ENCODE results near the gene CSMD2.

The CSMD2 gene

GRCh38 chr1:33573661-33574060 lies 591.4 kb downstream of the CSMD2 start:
- no peak for DNase-seq

DNA sequence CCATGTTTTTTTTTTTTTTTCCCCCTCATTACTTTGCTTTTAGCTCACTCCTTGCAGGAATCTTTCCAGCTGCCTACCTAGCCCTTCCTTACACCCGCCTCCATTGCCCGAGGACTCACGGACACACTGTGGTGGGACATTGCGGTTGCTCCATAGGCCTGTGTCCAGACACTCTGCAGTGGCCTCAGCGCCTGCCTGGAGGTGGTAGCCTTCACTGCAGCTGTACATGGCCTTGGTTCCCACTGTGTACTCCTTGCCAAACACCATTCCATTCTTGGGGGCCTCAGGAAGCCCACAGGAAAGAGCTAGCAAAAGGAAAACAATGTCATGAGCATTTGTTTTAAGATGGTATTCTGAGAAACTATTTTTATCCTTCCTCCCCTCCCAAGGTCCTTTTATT lies 592.6 kb downstream of the CSMD2 start:
- no peak for DNase-seq

DNA sequence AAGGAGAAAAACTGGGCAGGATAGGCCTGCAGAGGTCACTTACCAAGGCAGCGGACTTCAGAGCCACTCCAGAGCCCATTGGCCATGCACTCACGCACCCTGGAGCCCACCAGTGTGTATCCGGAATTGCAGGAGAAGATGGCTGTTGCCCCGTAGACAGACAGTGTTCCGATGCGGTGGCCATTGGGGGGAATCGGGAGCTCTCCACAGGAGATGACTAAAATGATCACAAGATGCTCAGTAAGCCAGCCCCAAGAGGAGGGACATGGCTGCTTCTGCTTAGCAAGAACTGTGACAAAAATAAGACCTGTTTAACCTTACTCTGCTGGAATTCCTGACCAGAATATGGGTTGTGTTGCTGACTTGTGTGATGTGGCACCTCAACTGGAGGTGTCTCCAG lies 595.7 kb downstream of the CSMD2 start:
- no peak for DNase-seq

DNA sequence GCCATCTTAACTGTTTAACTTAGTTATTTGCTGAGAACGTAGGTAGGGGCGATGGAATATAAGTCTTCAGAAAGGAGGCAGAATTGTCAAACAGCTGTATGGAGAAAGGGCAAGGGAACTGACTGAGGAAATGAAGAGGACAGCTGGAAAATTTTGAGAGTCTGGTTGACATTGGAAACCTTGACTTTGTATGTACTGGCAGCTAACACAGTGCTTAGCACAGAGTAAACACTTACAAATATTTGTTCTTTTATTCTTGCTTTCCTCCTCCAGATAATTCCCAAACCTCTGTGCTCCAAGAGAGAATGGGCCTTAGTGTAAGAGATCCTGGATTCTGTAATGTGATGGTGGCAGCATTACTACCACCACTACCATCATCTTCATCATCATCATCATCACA lies 601.3 kb downstream of the CSMD2 start:
- no peak for DNase-seq

DNA sequence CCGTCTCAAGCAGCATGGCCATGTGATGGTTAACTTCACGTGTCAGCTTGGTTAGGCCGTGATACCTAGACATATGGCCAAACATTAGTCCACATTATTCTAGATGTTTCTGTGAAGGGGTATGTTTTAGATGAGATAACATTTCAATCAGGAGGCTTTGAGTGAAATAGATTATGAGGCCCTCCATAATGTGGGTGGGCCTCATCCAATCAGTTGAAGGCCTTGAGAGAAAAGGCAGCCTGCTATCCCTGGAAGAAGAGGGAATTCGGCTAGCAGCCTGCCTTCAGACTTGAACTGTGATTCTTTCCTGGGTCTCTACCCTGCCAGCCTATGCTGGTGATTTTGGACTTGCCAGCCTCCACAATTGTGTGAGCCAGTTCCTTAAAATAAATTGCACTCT lies 602.5 kb downstream of the CSMD2 start:
- no peak for DNase-seq

- DNase-seq, result no peak
These were observed 603.5 kb downstream of the CSMD2 start for GRCh38 chr1:33561576-33561975.

GRCh38 chr1:33560680-33561079 lies 604.4 kb downstream of the CSMD2 start:
- no peak for DNase-seq

- DNase-seq, result no peak
These were observed 616.3 kb downstream of the CSMD2 start for GRCh38 chr1:33548721-33549120.

- no peak for DNase-seq
These were observed 616.7 kb downstream of the CSMD2 start for GRCh38 chr1:33548319-33548718.

GRCh38 chr1:33547576-33547975 lies 617.5 kb downstream of the CSMD2 start:
- no peak for DNase-seq

GRCh38 chr1:33541966-33542365 lies 623.1 kb downstream of the CSMD2 start:
- no peak for DNase-seq

- DNase-seq, result no peak
These were observed 627.1 kb downstream of the CSMD2 start for GRCh38 chr1:33537885-33538284.

DNA sequence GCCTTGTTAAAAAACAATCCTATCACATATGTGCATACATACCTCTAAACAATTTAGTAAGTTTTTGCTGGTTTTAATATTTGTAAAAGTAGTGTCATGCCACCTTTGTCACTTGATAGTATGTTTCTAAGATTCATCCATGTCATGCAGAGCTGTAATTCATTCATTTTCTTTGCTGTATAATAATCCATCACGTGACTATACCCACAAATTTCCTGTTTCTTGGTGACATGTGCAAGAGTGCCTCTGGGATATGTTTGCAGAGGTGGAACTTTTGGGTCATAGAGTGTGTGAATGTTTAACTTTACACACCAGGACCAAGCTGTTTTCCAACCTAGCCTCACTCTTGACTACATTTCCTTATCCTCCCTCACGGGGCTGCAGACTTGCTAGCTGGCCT lies 629.7 kb downstream of the CSMD2 start:
- DNase-seq, result no peak

DNA sequence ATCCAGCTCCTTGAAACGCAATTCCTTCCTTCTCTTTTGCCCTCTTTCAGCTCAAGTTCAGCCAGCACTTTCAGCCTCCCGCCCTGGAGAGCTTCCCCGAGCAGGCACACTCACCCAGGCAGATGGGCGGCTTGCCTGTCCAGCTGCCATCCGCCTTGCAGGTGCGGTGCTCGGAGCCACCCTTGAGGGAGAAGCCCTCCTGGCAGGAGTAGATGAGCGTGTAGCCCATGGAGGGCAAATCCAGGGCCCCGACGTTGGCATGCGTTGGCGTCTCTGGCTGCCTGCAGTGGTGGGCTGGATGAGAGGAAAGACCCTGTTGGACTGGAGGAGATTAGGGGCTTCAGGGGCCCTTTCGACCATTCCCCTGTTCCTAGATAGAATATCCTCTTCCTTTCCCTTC lies 632.1 kb downstream of the CSMD2 start:
- no peak for DNase-seq

DNA sequence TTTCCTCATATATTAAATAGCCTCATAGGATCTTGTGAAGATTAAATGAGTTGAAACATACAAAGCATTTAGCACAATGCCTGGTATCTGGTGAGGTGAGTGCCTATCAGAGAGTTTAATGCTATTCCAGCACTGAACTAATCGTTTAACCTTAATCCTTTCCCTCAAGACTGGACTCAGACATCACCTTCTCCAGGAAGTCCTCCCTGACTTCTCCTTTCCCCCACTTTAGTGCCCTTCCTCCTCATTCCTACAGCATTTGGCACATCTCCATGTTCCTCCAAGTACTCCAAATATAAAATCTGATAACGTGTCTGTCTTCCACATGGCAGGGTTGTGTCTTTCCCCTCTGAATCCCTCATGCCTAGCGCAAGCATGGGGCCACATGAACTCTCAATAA lies 632.8 kb downstream of the CSMD2 start:
- no peak for DNase-seq

DNA sequence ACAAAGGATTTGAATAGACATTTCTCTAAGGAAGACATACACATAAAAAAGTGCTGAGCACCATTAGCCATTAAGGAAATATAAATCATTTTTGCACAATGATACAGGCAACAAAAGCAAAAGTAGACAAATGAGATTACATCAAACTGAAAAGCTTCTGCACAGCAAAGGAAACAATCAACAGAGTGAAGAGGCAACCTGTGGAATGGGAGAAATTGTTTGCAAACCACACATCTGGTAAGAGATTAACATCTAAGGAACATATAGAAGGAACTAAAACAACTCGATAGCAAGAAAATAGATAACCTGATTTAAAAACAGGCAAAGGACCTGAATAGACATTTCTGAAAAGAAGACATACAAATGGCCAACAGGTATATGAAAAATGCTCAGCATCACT lies 635.1 kb downstream of the CSMD2 start:
- DNase-seq, result no peak

DNA sequence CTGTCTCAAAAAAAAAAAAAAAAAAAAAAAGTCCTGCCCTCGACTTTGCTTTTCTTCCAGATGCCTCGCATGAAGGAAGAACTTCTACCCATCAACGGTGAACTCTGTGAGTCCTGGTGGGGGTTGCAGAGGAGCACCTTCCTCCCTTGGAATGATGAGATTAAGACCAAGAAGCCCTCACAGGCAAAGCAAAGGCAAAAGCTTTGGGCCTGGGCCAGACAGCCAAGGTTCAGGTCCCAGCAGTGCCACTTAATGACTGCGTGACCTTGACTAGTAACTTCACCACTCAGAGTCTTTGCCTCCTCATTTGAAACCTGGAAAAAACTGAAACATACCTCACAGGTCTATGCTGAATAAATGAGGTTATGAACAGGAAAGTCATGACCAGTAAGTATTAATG lies 637.1 kb downstream of the CSMD2 start:
- DNase-seq, result no peak

GRCh38 chr1:33524586-33524985 lies 640.4 kb downstream of the CSMD2 start:
- no peak for DNase-seq

DNA sequence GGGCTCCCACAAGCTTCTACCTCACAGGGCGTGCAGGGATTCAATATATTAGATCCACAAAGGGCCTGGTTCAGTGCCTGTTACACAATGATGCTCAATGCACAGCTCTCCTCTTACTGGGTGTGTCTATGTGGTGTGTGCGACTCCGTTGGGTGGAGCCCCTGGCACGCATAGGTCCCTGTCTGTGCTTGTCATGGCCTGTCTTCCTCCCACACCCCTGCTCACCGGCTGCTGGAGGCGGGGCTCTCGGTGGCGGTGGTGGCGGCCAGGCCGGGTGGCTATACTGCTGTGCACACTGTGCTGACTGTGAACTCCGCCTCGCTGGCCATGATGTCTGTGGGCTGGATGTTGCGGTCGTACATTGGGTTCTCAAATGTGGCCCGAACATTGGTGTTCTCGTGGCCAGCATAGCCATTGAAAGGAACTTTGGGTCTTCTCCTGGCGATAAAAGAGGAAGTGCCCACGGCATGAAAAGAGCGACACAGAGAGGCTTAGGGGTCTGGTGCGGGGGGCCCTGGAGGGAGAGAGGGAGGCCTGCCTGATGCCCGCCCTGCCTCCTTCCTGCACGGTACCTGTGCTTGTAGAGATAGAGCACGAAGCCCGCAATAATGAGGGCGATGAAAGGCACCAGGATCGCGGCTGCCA lies 645.7 kb downstream of the CSMD2 start:
- no peak for DNase-seq

DNA sequence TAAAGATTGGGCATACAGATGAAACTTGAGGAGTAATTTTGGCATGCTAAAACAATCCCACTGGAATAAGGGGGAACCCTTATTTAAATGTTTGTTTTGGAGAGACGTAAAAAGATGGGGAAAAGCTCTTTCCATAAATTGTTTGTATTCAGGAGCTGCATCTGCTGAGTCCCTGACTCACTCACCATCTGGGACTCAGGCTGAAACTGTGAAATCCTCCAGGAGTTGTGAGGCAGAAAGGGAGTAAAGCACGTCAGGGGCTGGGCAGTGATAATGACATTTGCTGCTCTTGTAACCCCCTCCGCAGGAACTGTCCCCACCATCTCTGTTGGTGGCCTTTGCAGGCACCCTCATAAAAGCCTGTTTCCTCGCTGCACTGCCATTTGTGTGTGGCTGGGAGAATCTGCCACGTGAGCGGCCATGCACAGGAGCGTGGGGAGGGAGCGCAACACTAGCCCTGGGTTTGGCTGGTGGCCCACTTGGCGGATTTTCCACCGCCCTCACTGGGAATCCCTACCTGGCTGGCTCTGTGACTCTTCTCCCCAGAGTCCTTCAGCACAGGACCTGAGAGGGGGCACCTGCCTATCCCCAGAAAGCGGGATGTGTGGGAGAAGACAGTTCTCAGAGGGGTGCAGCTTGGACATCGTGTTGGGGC lies 647.3 kb downstream of the CSMD2 start:
- DNase-seq, result no peak

GRCh38 chr1:33516891-33517567 lies 648.0 kb downstream of the CSMD2 start:
- DNase-seq, result no peak

GRCh38 chr1:33516428-33516827 lies 648.6 kb downstream of the CSMD2 start:
- DNase-seq, result no peak

GRCh38 chr1:33515607-33516006 lies 649.4 kb downstream of the CSMD2 start:
- DNase-seq, result no peak

DNA sequence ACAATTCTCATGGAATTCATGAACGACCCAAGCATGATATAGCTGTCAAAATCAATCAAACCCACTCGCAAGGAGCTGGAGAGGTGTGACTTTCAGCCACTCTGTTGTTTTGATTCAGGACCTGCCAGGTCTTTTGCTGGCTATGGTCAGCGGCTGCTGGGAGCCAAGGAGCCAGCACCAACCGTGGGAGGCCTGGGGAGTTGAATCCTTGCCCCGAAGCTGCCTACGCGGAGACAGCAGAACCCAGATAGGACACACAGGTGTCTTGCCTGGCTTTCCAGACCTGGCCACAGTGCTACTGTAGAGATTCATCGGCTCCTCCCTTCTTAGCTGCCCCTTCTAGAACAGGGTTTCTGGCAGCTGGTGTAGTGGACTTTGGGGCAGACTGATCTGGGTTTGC lies 649.9 kb downstream of the CSMD2 start:
- no peak for DNase-seq
